ENCODE measurements around the gene PTBP2.

DNA sequence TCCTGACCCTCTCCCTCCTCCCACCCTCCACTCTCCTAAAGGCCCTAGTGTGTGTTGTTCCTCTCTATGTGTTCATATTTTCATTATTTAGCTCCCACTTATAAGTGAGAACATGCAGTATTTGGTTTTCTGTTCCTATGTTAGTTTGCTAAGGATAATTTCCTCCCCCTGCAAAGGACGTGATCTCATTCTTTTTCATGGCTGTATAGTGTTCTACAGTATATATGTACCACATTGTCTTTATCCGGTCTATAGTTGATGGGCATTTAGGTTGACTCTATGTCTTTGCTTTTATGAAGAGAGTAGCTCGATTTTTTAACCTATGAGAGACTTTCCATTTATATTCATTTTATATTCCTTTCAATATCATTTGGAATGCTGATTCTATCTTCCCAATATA lies 7.9 kb upstream of the PTBP2 start:
- TF ChIP-seq, protein P1, sequence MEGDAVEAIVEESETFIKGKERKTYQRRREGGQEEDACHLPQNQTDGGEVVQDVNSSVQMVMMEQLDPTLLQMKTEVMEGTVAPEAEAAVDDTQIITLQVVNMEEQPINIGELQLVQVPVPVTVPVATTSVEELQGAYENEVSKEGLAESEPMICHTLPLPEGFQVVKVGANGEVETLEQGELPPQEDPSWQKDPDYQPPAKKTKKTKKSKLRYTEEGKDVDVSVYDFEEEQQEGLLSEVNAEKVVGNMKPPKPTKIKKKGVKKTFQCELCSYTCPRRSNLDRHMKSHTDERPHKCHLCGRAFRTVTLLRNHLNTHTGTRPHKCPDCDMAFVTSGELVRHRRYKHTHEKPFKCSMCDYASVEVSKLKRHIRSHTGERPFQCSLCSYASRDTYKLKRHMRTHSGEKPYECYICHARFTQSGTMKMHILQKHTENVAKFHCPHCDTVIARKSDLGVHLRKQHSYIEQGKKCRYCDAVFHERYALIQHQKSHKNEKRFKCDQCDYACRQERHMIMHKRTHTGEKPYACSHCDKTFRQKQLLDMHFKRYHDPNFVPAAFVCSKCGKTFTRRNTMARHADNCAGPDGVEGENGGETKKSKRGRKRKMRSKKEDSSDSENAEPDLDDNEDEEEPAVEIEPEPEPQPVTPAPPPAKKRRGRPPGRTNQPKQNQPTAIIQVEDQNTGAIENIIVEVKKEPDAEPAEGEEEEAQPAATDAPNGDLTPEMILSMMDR (conservative IDR thresholded peaks at IDR 0.05; ENCODE audit: low read length), result no peak
- TF ChIP-seq EZH2phosphoT487 (IDR thresholded peaks at IDR 0.05; ENCODE audit: borderline replicate concordance, low read depth, low read length), result no peak
